Bronchial epithelial cell (primary cell): ENCODE data around the gene F8. TPM values are rescaled to one million over a fixed set of nuclear protein-coding genes. Genes with fewer than 3 reads are reported as not detected.

Source experiments
- DNase-seq: peaks from one replicate; pipeline ENCODE4 v3.0.0-alpha.2; 2010; ENCODE audit warnings: low read depth
- FAIRE-seq: peaks from 2 replicates; lab custom pipeline; 2011; peaks lifted over from hg19 to GRCh38; lab: Jason Lieb, UNC
- H3K27me3 ChIP-seq: 2 replicates; pipeline ENCODE4 v1.5.1; 2011; ENCODE audit warnings: low read length; ENCODE audit not compliant: control insufficient read depth, insufficient read depth
- H3K36me3 ChIP-seq: 2 replicates; pipeline ENCODE4 v1.5.1; 2011; ENCODE audit warnings: low read length; ENCODE audit not compliant: control insufficient read depth, insufficient read depth
- H3K4me3 ChIP-seq: 2 replicates; pipeline ENCODE4 v1.5.1; 2011; ENCODE audit warnings: mild to moderate bottlenecking, low read depth, low read length, control low read depth
- CTCF ChIP-seq: IDR thresholded peaks from 2 replicates; pipeline ENCODE4 v1.5.1; 2011; ENCODE audit warnings: mild to moderate bottlenecking, moderate library complexity, low read length, control low read depth, inconsistent platforms; ENCODE audit not compliant: insufficient read depth, severe bottlenecking
- total RNA-seq: library from RNA; depleted of rRNA; stranded (reverse); fragments of >200 nt; gene quantifications from 2 replicates; pipeline ENCODE4 v1.2.1, GENCODE V29; 2014

F8 gene
- total RNA-seq, 1 donor from 2014 or later, result 0.26 TPM

DNA sequence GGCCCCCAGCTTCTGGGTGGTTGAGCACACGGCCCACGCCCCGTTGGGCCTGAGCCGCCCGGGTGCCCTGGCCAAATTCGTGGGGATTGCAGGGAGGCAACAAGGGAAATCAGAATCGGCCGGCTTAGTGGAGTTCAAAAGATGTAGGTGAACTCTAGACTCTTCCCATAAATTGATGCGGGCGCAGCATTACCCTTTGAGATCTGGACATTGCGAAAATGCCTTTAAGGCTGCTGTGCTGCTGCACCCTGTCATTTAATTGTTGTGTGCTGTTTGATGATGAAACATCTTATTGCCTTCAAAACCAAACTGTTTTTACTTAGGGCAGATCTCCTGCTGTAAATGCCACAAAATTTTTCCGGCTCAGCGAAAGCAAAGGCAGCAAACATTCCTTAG is 216.8 kb downstream of the F8 start:
- H3K4me3 ChIP-seq, result peak overlapping the region; percentile 41
- no peak for TF ChIP-seq CTCF
- FAIRE-seq, result no peak

GRCh38 chrX:154804957-154805695 is 217.4 kb downstream of the F8 start, which contains the start of gene MPP1:
Gene MPP1 (minus strand): TSS chrX:154805485. CDS start chrX:154805373, 112 bp downstream.
- H3K27me3 ChIP-seq, result no peaks in the 10 kb centered on the region
- DNase-seq (peak; percentile 55), FAIRE-seq (no peak)
- no peaks in the 10 kb centered on the region for H3K36me3 ChIP-seq
- no peak for TF ChIP-seq CTCF
- peak within 1 kb of the TSS; percentile 41 for H3K4me3 ChIP-seq

More for the DNA sequence above, 216.8 kb downstream of the F8 start:
- peak; percentile 5 for DNase-seq
- no peaks in the 10 kb centered on the region for H3K27me3 ChIP-seq
- no peaks in the 10 kb centered on the region for H3K36me3 ChIP-seq

DNA sequence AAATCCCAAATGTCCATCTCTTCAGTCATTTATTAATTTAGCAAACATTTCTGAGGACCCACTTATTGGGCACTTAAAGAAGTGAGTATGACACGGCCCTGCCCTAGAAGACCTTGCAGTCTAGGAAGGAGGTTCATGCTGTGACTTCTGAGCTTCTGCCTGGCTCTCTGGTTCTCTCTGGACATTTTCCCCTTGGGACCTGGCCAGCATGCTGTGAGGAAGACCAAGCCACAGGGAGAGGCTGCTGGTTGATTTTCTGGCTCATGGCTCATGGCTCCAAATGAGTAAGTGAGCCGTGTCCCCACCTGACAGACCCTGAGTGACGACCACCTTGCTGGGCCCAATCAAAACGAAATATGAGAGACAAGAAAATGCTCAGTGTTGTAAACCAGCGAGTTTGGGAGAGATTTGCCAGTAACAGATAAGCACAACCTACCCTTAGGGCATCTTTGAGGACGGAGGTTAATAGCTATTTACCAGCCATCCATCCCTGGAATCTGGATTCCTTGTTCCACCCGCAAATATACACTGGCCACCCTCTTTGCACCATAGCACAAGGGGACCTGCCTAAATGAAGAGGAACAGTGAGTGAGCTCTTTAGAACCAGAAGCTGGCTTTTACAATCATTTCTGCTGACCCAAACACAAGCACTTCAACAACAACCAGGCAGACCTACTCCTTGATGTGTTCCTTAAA is 218.1 kb downstream of the F8 start:
- DNase-seq, result no peak
- TF ChIP-seq CTCF, result no peak
- H3K27me3 ChIP-seq, result no peaks in the 10 kb centered on the region
- FAIRE-seq, result peak; percentile 88
- H3K4me3 ChIP-seq, result peak overlapping the region; percentile 41
- no peaks in the 10 kb centered on the region for H3K36me3 ChIP-seq

DNA sequence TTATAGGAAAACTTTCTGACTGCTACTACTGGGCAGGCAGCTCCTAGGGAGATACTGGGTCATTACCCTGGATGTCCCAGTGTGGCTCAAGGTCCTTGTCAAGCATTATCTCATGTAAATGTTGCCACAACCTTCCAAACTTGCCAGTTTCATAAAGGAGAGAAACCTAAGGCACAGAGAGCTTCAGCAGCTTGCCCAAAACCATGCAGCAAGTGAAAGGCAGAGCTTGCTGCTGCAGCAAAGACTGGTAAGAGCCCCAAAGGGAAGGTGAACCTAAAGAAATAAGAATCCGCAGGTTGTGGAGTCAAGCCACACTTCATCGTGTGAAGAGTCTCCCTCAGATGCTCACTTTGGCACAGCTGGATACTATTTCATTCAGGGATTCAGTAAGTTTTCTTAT is 219.6 kb downstream of the F8 start:
- H3K36me3 ChIP-seq, result no peaks in the 10 kb centered on the region
- DNase-seq (no peak), FAIRE-seq (no peak)
- no peaks in the 10 kb centered on the region for H3K27me3 ChIP-seq
- H3K4me3 ChIP-seq, result no peak overlapping the region
- no peak for TF ChIP-seq CTCF

- FAIRE-seq (no peak), DNase-seq (no peak)
- no peaks in the 10 kb centered on the region for H3K27me3 ChIP-seq
- no peak for TF ChIP-seq CTCF
- no peak overlapping the region for H3K4me3 ChIP-seq
- H3K36me3 ChIP-seq, result no peaks in the 10 kb centered on the region
These were observed 221.9 kb downstream of the F8 start for GRCh38 chrX:154800478-154801210.
